NCI-H1092 (cell line): ENCODE measurements around the gene HDAC4.

Experiments
- DNase-seq: peaks from one replicate; lab custom pipeline; 2025; lab: John Stamatoyannopoulos, UW

HDAC4 gene

DNA sequence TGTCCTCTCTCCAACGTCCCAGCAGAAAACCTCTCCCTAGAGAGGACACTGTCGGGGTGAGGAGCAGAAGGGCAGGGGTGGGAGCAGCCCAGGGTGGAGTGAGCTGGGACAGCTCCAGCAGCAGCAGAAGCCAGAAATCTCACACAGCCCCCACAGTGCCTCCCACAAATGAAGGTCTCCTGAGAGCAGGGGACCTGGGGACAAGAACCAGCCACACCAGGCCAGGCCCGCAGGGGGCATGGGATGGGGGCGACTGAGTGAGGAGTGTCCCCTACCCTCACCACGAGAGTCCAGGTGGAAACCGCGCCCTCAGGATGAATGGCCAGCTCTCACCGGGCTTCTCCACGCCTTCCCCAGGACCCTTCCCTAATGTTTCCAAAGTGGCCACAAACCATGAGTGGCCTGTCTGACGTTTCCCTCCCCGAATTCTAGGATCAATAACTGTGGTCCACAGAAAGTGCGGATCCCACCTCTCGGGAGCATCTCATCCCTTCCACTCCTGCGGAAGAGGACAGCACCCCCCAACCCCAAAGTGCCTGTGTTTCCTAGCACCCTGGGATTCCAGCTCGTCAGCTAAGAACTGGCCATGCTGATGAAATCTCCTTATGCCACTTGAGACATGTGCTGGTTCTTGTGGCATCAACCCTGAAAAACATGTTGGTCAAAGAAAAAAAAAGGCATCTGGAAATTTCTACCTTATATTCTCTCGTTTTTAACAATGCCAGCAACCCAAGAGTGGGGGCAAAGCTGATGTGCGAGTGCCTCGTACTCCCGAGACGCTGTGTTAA lies 121.1 kb downstream of the HDAC4 start:
- no peak for DNase-seq

DNA sequence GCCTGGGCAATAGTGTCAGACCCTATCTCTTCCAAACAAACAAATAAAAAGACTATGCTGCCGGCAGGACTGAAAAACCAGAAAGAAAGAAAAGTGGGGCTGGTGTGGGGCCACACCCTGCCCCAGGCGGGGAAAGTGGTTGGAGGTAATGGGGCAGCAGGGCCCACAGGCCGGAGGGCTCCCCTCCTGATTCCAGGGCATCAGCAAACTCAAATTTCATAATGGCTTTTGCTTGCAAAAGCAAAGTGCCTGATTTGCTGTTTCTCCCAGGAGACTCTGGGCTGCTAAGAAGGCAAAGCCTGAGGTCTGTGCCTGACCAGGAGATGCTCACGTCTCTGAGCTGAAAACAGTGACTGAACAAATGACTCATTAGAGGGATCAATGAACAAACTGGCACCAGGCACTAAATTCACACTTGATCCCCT lies 121.9 kb downstream of the HDAC4 start:
- DNase-seq: no peak

- DNase-seq: no peak
Measured at GRCh38 chr2:239278361-239278760, 122.5 kb downstream of the HDAC4 start.

- no peak for DNase-seq
Measured at GRCh38 chr2:239277401-239278085, 123.3 kb downstream of the HDAC4 start.

DNA sequence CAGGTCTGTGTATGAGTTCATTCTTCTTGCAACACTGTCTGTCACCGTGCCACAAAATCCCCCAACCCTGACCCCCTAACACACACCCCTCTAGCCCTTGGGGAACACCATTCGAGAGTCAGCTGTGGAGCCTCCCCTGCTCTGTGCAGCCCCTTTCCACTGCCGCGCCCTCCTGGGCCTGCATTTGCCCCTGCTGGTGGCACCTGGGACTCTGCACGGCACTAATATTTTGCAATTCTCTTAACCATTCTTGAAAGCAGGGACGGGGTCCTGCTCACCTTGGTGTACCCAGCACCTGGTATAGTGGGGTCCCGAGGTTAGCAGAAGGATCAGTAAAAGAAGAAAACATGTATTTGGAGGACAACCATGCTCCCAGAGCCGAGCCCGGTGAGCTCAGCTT lies 124.0 kb downstream of the HDAC4 start:
- no peak for DNase-seq

- no peak for DNase-seq
Measured at GRCh38 chr2:239275847-239276831, 124.7 kb downstream of the HDAC4 start.

GRCh38 chr2:239275044-239275685 lies 125.7 kb downstream of the HDAC4 start:
- no peak for DNase-seq

DNA sequence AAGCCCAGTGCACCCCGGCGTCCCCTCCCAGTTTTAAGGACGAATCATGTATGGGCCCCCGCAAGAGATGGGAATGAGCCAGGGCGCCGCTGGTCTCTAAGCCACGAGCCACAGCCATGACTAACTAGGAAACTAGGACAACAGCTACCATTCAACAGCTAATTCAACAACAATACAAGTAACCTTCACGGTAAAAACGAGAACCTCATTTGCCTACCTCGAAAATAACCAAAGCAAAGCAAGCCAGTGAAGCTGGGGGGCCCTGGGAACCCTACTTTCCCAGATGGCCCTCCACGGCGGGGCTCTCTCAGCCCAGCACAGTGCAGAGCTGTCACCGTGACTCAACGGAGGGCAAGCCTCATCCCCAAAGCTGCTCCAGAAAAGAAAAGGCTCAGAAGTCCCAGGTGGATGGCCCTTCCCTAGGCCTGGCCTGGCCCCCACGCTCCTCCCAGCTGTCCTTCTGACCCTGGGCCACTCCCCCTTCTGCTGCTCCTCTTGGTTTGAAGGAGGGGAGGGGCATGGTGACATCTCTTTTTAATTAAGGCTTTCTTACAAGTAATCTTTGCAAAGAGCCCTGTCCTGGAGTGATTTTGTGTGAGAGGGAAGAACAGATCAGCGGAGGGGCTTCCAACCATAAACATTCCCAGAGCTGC lies 126.3 kb downstream of the HDAC4 start:
- DNase-seq: no peak

DNA sequence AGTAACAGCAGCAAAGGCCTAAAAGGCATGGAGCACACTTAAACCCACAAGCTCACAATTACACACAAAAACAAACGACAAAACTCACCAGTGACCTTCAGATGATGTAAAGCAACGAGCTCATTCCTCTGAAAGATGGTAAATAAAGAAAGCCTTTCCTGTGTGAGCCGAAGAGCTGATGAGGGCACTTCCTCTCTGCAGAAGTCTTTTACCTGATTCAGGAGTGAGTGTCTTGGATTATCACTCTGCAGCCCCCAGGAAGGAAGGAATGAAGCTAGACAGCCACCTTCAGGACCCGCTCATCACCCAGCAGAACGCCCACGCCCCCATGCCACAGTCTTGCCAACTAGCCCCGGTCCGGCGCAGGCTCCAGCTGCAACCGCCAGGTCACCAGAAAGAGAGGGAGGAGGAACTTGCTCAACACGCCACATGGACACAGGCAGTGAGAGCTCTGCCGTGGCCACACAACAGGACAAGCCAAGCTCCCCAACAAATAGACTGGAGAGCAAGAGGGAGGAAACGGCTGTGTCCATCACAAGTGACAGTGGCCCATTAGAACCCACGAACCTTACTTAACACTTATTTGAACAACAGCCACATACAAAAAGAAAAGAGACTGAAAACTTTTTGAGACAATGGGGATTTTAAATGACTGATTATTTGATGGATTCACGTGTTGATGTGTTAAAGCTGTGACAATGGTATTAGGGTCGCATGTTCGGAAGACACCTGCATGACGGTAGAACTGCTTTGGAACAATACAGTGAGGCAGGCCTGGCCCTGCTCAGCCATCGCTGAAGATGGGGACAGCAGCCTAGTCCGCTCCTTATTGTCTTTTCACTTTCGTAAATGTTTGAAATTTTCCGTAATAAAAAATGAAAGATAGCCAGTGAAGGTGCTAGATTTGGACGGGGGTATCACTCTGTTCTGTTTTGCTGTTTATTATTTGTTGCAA lies 127.3 kb downstream of the HDAC4 start:
- DNase-seq: no peak

- no peak for DNase-seq
Measured at GRCh38 chr2:239272626-239273025, 128.2 kb downstream of the HDAC4 start.

- no peak for DNase-seq
Measured at GRCh38 chr2:239271882-239272281, 128.9 kb downstream of the HDAC4 start.

DNA sequence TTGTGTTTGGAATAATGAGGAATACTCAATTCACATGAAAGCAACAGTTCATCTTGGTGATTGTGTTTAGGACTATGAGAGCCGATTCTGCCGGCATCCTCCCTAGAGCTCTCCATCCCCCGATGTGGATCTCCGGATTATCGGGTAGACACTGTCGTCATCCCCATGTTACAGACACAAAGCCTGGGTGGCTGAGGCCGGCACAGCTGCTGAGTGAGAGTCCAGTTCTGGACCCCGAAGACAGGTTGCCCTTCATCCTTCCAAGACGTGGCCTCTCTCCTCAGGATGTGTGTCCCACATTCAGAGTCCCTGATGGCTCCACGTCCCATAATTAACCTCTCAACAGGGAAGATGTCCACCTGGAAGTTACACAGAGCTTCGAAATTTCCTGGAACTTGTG lies 129.3 kb downstream of the HDAC4 start:
- DNase-seq: no peak

GRCh38 chr2:239269916-239270315 lies 130.9 kb downstream of the HDAC4 start:
- DNase-seq: no peak

DNA sequence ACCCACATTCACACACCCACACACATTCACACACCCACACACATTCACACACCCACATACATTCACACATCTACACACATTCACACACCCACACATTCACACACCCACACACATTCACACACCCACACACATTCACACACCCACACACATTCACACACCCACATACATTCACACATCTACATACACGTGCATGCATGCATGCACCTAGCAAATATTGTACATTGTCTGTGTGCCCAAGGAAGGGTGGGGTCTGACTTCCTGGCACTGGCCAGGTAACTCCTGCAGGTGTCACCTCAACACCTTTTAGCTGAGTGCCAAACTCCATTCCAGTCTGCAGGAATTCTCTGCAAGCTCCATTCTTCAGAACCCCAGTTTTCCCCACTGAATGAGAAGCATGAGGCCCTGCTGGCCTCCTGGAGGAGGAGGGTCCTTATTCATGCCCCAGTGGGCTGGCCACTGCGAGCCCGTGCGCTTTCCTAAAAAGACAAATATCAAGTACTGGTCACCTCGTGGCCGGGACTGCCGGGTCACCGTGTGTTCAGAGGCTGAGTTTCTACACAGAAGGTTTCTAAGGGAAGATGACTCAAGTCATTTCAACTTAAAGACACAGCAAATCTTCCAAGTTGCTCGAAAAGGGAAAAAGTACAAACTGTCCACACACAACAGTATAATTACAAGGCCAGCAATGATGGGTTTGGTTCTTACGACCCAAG lies 131.5 kb downstream of the HDAC4 start:
- no peak for DNase-seq

- DNase-seq: no peak
Measured at GRCh38 chr2:239268549-239268948, 132.3 kb downstream of the HDAC4 start.

- DNase-seq: no peak
Measured at GRCh38 chr2:239268082-239268481, 132.7 kb downstream of the HDAC4 start.

- no peak for DNase-seq
Measured at GRCh38 chr2:239267288-239267951, 133.4 kb downstream of the HDAC4 start.

DNA sequence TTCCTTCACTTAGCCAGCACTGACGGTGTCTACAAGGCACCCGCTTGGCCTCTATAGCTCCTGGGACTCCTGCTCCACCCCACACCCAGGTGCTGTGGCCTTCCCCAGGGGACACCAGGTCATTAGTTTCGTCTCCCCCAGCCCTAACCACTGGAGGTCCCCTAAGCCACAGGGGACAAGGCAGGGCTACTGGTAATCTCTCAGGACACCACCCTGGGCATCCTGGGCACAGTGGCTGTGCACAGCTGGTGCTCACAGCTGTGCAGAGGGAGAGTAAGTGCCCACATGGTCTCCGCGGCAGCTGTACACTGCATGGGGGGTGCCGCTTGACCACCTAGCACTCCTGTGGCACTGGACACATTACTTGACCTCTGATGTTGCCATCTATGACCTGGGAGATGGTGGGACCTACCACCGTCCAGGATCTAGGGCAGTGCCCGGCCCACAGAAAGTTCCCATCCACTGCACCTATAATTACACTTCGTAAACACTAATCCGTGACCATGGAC lies 134.0 kb downstream of the HDAC4 start:
- no peak for DNase-seq

- DNase-seq: no peak
Measured at GRCh38 chr2:239266434-239266766, 134.4 kb downstream of the HDAC4 start.
